Measurements from ENCODE around the gene SYNGR2. TPM values are rescaled to one million over a fixed set of nuclear protein-coding genes. Genes with fewer than 3 reads are reported as not detected.

The SYNGR2 gene
- total and polyA plus RNA-seq, 2 experiments from 2014 or later: 107 to 269 TPM

GRCh38 chr17:78125138-78125913, 43.1 kb upstream of the SYNGR2 start:
- no peak for TF ChIP-seq CTCF (IDR thresholded peaks at IDR 0.05; ENCODE audit: low read depth, low read length)
- H3K27me3 ChIP-seq: no peaks in the 10 kb centered on the region
- H3K9me3 ChIP-seq (ENCODE audit: low read depth): no peaks in the 10 kb centered on the region
- DNase-seq (ENCODE audit: low read depth in 1 of 2, low spot score in 1 of 2): no peak
- H3K36me3 ChIP-seq: peaks cover 17% of the 10 kb centered on the region
- peaks cover 14% of the 10 kb centered on the region for H3K4me1 ChIP-seq (ENCODE audit: low read depth)
- no peak overlapping the region for H3K4me3 ChIP-seq
- peak overlapping the region; percentile 88 for H3K27ac ChIP-seq

GRCh38 chr17:78125976-78126894, 42.1 kb upstream of the SYNGR2 start:
- no peaks in the 10 kb centered on the region for H3K27me3 ChIP-seq
- TF ChIP-seq CTCF (IDR thresholded peaks at IDR 0.05; ENCODE audit: low read depth, low read length): no peak
- no peak overlapping the region for H3K4me3 ChIP-seq
- peaks cover 14% of the 10 kb centered on the region for H3K4me1 ChIP-seq (ENCODE audit: low read depth)
- no peaks in the 10 kb centered on the region for H3K9me3 ChIP-seq (ENCODE audit: low read depth)
- peaks cover 14% of the 10 kb centered on the region for H3K36me3 ChIP-seq
- peak overlapping the region; percentile 88 for H3K27ac ChIP-seq
- DNase-seq (ENCODE audit: low read depth in 1 of 2, low spot score in 1 of 2): no peak

GRCh38 chr17:78126895-78127238, 41.5 kb upstream of the SYNGR2 start:
- Histone ChIP-seq H3K4me1 (ENCODE audit: low read depth) (peaks cover 14% of the 10 kb centered on the region), H3K27ac (peak overlapping the region; percentile 88), H3K9me3 (ENCODE audit: low read depth) (no peaks in the 10 kb centered on the region), H3K36me3 (peaks cover 14% of the 10 kb centered on the region), H3K27me3 (no peaks in the 10 kb centered on the region), H3K4me3 (peak overlapping the region; percentile 78)
- no peak for DNase-seq (ENCODE audit: low read depth in 1 of 2, low spot score in 1 of 2)
- TF ChIP-seq CTCF (IDR thresholded peaks at IDR 0.05; ENCODE audit: low read depth, low read length): no peak

- no peak for TF ChIP-seq CTCF (IDR thresholded peaks at IDR 0.05; ENCODE audit: low read depth, low read length)
- Histone ChIP-seq H3K27ac (peak overlapping the region; percentile 88), H3K4me1 (ENCODE audit: low read depth) (peaks cover 18% of the 10 kb centered on the region), H3K36me3 (peaks cover 14% of the 10 kb centered on the region), H3K27me3 (no peaks in the 10 kb centered on the region), H3K9me3 (ENCODE audit: low read depth) (no peaks in the 10 kb centered on the region), H3K4me3 (peak overlapping the region; percentile 78)
- DNase-seq (ENCODE audit: low read depth in 1 of 2, low spot score in 1 of 2): peak; percentile 26 to 78
Observed at GRCh38 chr17:78127239-78127887, 41.0 kb upstream of the SYNGR2 start.

- Histone ChIP-seq H3K4me1 (ENCODE audit: low read depth) (peaks cover 19% of the 10 kb centered on the region), H3K9me3 (ENCODE audit: low read depth) (no peaks in the 10 kb centered on the region), H3K27ac (peak overlapping the region; percentile 88), H3K36me3 (peaks cover 11% of the 10 kb centered on the region), H3K27me3 (no peaks in the 10 kb centered on the region), H3K4me3 (peak overlapping the region; percentile 78)
- DNase-seq (ENCODE audit: low read depth in 1 of 2, low spot score in 1 of 2): peak in 1 of 2 donors; percentile 55
- TF ChIP-seq CTCF (IDR thresholded peaks at IDR 0.05; ENCODE audit: low read depth, low read length): no peak
Observed at GRCh38 chr17:78127888-78128550, 40.4 kb upstream of the SYNGR2 start.

All from cardiac muscle cell (in vitro differentiated cells and primary cell).